HepG2 (cell line): ENCODE data around the gene ATP13A1. TPM values are rescaled to one million over a fixed set of nuclear protein-coding genes. Genes with fewer than 3 reads are reported as not detected.

Experiments
- ATAC-seq: fragments of 200-7000 bp; cut with Tn5 transposase; 3 replicates; pipeline ENCODE4 v1.9.1; 2020; ENCODE audit warnings: mild to moderate bottlenecking, moderate library complexity
- BruUV-seq: library from RNA; stranded (reverse); fragments of 400-500 nt; replicated peaks from 2 replicates; lab custom pipeline; 2021; lab: Mats Ljungman, UMichigan
- CTCF ChIA-PET: fragments of 300-600 bp; formaldehyde crosslinking; extraction: SDS; loops from one replicate; lab custom pipeline; 2021; ENCODE audit warnings: low total read pairs, inconsistent platforms, low intra/inter-chr PET ratio; lab: Yijun Ruan, JAX
- POLR2A ChIA-PET: fragments of 350-600 bp; sonication (Branson Sonifier 250); formaldehyde crosslinking; loops from one replicate; lab custom pipeline; 2020; ENCODE audit warnings: antibody characterized with exemption, inconsistent platforms; lab: Yijun Ruan, JAX
- DNase-seq: peaks from one replicate; pipeline ENCODE4 v3.0.0-alpha.2; 2015; ENCODE audit warnings: low spot score
- FAIRE-seq: peaks from 3 replicates; lab custom pipeline; 2011; peaks lifted over from hg19 to GRCh38; lab: Jason Lieb, UNC
- H2AFZ ChIP-seq: one replicate; pipeline ENCODE4 v1.6.1; 2011; ENCODE audit warnings: low read length, inconsistent platforms
- H3K27ac ChIP-seq: fragments of 300-600 bp; 3 replicates; pipeline ENCODE4 v1.8.0; 2011; ENCODE audit warnings: mixed run types, mild to moderate bottlenecking, mixed read lengths, low read length, inconsistent platforms; ENCODE audit not compliant: insufficient read depth; ENCODE audit errors: extremely low read length
- H3K27me3 ChIP-seq, 2 experiments: fragments of 200-600 bp in 1 of 2; 2 replicates in 1 of 2; 3 replicates in 1 of 2; pipeline versions ENCODE4 v1.6.0 to v1.8.0; 2011; ENCODE audit warnings: low read length in 2 of 2, mild to moderate bottlenecking in 2 of 2, moderate library complexity in 2 of 2, inconsistent platforms in 1 of 2; ENCODE audit not compliant: insufficient read depth in 2 of 2, control insufficient read depth in 1 of 2
- H3K36me3 ChIP-seq, 2 experiments: fragments of 200-600 bp in 1 of 2; replicated peaks in 1 of 2; 2 replicates in 1 of 2; 3 replicates in 1 of 2; pipeline versions ENCODE4 v1.5.1 to v1.8.0; 2011; ENCODE audit warnings: low read length in 2 of 2, inconsistent platforms in 1 of 2; ENCODE audit not compliant: insufficient read depth in 2 of 2, control insufficient read depth in 1 of 2
- H3K4me1 ChIP-seq: 2 replicates; pipeline ENCODE4 v1.5.1; 2012; ENCODE audit warnings: low read length, inconsistent platforms; ENCODE audit not compliant: insufficient read depth
- H3K4me2 ChIP-seq: 2 replicates; pipeline ENCODE4 v1.6.0; 2011; ENCODE audit warnings: low read depth, low read length, inconsistent platforms
- H3K4me3 ChIP-seq, 3 experiments: fragments of 200-600 bp in 1 of 3; sonication (generic), shearing (Covaris generic) in 1 of 3; replicated peaks in 1 of 3; 2 replicates each; pipeline ENCODE4 v1.5.1; 2011 to 2016; ENCODE audit warnings: low read length in 3 of 3, inconsistent platforms in 2 of 3, low read depth in 2 of 3, mild to moderate bottlenecking in 2 of 3, control low read depth in 1 of 3, mixed read lengths in 1 of 3; ENCODE audit not compliant: insufficient read depth in 1 of 3
- H3K79me2 ChIP-seq: one replicate; pipeline ENCODE4 v1.6.1; 2011; ENCODE audit warnings: low read length, inconsistent platforms; ENCODE audit not compliant: insufficient read depth
- H3K9ac ChIP-seq: 2 replicates; pipeline ENCODE4 v1.6.0; 2011; ENCODE audit warnings: mild to moderate bottlenecking, low read depth, low read length, inconsistent platforms; ENCODE audit not compliant: insufficient read depth
- H3K9me3 ChIP-seq: 2 replicates; pipeline ENCODE4 v1.5.1; 2012; ENCODE audit warnings: mild to moderate bottlenecking, low read length
- H4K20me1 ChIP-seq: 2 replicates; pipeline ENCODE4 v1.6.0; 2011; ENCODE audit warnings: inconsistent platforms, mild to moderate bottlenecking, low read length, moderate library complexity; ENCODE audit not compliant: insufficient read depth
- AKAP8 ChIP-seq: sonication (generic); formaldehyde crosslinking; IDR thresholded peaks from 2 replicates; pipeline ENCODE4 v1.5.1; 2020; ENCODE audit warnings: mild to moderate bottlenecking, missing genetic modification reagents
- CREB1 ChIP-seq, 2 experiments: fragments of 450-650 bp in 1 of 2; IDR thresholded peaks; 2 replicates each; pipeline ENCODE4 v1.6.1; 2016 to 2017; ENCODE audit warnings: control low read depth in 1 of 2, mild to moderate bottlenecking in 1 of 2, missing compliant biosample characterization in 1 of 2, missing genetic modification characterization in 1 of 2
- HNF4A ChIP-seq: sonication (generic); formaldehyde crosslinking; IDR thresholded peaks from 2 replicates; pipeline ENCODE4 v1.4.0; 2020; ENCODE audit warnings: missing genetic modification reagents
- RAD21 ChIP-seq: fragments of 450-650 bp; formaldehyde crosslinking; IDR thresholded peaks from 2 replicates; pipeline ENCODE4 v1.5.0; 2020; ENCODE audit warnings: mild to moderate bottlenecking
- TBL1XR1 ChIP-seq: fragments of 150-350 bp; IDR thresholded peaks from 2 replicates; pipeline ENCODE4 v1.6.1; 2014; ENCODE audit warnings: borderline replicate concordance, low read length; ENCODE audit not compliant: partially characterized antibody
- ZFP36 ChIP-seq: fragments of 150-350 bp; IDR thresholded peaks from 2 replicates; pipeline ENCODE4 v1.6.1; 2018; ENCODE audit warnings: borderline replicate concordance, low read length, low read depth; ENCODE audit not compliant: partially characterized antibody
- ZNF160 ChIP-seq: sonication (generic); formaldehyde crosslinking; IDR thresholded peaks from 2 replicates; pipeline ENCODE4 v1.8.0; 2022; ENCODE audit warnings: mild to moderate bottlenecking, inconsistent platforms, missing genetic modification reagents
- ZNF614 ChIP-seq: IDR thresholded peaks from 2 replicates; pipeline ENCODE4 v1.6.1; 2018; ENCODE audit warnings: missing biosample characterization, missing genetic modification reagents, inconsistent platforms, borderline replicate concordance
- ZNF674 ChIP-seq: sonication (generic); formaldehyde crosslinking; IDR thresholded peaks from 2 replicates; pipeline ENCODE4 v1.5.0; 2020; ENCODE audit warnings: low read depth, mild to moderate bottlenecking, missing genetic modification reagents
- ZNF83 ChIP-seq: sonication (generic); formaldehyde crosslinking; IDR thresholded peaks from 2 replicates; pipeline ENCODE4 v1.4.0; 2020; ENCODE audit warnings: missing genetic modification reagents, mild to moderate bottlenecking, borderline replicate concordance
- ZNF891 ChIP-seq: sonication (generic); formaldehyde crosslinking; IDR thresholded peaks from 2 replicates; pipeline ENCODE4 v1.5.0; 2020; ENCODE audit warnings: mild to moderate bottlenecking, missing genetic modification reagents
- WGBS: methylation state at CpG from one replicate; pipeline ENCODE4 v1.1.6; 2017; ENCODE audit warnings: low lambda C conversion rate; 5-methylcytosine and 5-hydroxymethylcytosine counted together
- in situ Hi-C: cut with HindIII; loops from 2 replicates; pipeline ENCODE4 v1.10.0; 2017; ENCODE audit warnings: low pct_unique_long_range_greater_than_20kb; ENCODE audit not compliant: extremely low pct_ligation_motif_present
- intact Hi-C: fragments of 100-400 bp; cut with micrococcal nuclease; formaldehyde crosslinking; loops from one replicate; pipeline ENCODE4 v1.10.0; 2022; ENCODE audit not compliant: unreplicated experiment
- polyA plus RNA-seq, 8 experiments: library from polyadenylated mRNA; depleted of rRNA in 3 of 8; stranded (reverse) in 7 of 8; unstranded in 1 of 8; fragments of >200 nt; fragmentation: Illumina TruSeq in 4 of 8; extraction: Trizol in 4 of 8; gene quantifications; 2 replicates each; pipeline versions ENCODE4 v1.2.1 to v1.2.3, GENCODE V29; 2011 to 2016; ENCODE audit warnings: low read depth in 4 of 8, missing spikeins in 1 of 8, mixed read lengths in 1 of 8; ENCODE audit not compliant: insufficient read depth in 1 of 8
- total RNA-seq, 5 experiments: library from RNA; depleted of rRNA; stranded (reverse); fragments of >200 nt; fragmentation: Illumina TruSeq; extraction: Trizol; gene quantifications; 2 replicates each; pipeline ENCODE4 v1.2.3, GENCODE V29; 2016; ENCODE audit warnings: low read depth in 1 of 5
- TF ChIP-seq, protein P1 (sequence below): sonication (generic); formaldehyde crosslinking; IDR thresholded peaks from 2 replicates; pipeline ENCODE4 v1.9.0; 2021; ENCODE audit warnings: missing genetic modification reagents, borderline replicate concordance
- TF ChIP-seq, protein P2 (sequence below): sonication (generic); formaldehyde crosslinking; IDR thresholded peaks from 2 replicates; pipeline ENCODE4 v1.8.1; 2022; ENCODE audit warnings: low read depth, mild to moderate bottlenecking, missing genetic modification reagents
- TF ChIP-seq, protein P3 (sequence below): sonication (generic); formaldehyde crosslinking; IDR thresholded peaks from 2 replicates; pipeline ENCODE4 v1.4.0; 2020; ENCODE audit warnings: missing genetic modification reagents, mild to moderate bottlenecking, borderline replicate concordance
- TF ChIP-seq, protein P4 (sequence below): sonication (generic); formaldehyde crosslinking; IDR thresholded peaks from 2 replicates; pipeline ENCODE4 v1.5.0; 2020; ENCODE audit warnings: mild to moderate bottlenecking, missing genetic modification reagents, moderate library complexity

ATP13A1 gene
- total and polyA plus RNA-seq, 2 of the 13 experiments (the other 11 are each of a cell fraction or from before 2014, with no cell fraction given), result 23.2 to 41.7 TPM

DNA sequence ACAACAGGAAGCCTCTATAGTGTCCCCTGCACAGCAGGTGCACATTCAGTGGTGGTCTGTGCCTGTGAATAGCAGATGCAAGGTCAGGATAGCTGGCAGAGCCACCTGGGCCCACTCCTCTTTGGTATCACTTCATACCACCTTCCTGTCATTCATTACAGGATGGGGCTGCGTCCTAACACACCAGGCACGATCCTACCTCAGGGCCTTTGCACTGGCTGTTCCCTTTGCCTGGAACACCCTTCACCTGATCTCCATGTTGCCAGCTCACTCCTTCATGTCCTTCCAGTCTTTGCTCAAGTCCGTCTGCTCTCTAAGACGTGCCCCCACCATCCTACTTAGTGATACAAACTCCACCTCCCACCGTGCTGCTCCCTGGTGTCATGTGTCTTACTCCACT, 30.8 kb downstream of the ATP13A1 start:
- TF ChIP-seq, protein P1, sequence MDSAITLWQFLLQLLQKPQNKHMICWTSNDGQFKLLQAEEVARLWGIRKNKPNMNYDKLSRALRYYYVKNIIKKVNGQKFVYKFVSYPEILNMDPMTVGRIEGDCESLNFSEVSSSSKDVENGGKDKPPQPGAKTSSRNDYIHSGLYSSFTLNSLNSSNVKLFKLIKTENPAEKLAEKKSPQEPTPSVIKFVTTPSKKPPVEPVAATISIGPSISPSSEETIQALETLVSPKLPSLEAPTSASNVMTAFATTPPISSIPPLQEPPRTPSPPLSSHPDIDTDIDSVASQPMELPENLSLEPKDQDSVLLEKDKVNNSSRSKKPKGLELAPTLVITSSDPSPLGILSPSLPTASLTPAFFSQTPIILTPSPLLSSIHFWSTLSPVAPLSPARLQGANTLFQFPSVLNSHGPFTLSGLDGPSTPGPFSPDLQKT, result no peak
- TF ChIP-seq ZNF674 (CRISPR knock-in tag), result no peak
- no peak for TF ChIP-seq TBL1XR1
- TF ChIP-seq ZFP36, result no peak
- no peak for TF ChIP-seq ZNF83
- TF ChIP-seq RAD21, result no peak
- TF ChIP-seq ZNF160 (CRISPR knock-in tag), result no peak
- TF ChIP-seq CREB1 (IDR thresholded peaks at IDR 0.05), result no peak
- no peak for TF ChIP-seq CREB1 (CRISPR knock-in tag; IDR thresholded peaks at IDR 0.05)
- TF ChIP-seq AKAP8 (CRISPR knock-in tag), result no peak
- TF ChIP-seq ZNF891 (CRISPR knock-in tag), result no peak
- TF ChIP-seq, protein P2, sequence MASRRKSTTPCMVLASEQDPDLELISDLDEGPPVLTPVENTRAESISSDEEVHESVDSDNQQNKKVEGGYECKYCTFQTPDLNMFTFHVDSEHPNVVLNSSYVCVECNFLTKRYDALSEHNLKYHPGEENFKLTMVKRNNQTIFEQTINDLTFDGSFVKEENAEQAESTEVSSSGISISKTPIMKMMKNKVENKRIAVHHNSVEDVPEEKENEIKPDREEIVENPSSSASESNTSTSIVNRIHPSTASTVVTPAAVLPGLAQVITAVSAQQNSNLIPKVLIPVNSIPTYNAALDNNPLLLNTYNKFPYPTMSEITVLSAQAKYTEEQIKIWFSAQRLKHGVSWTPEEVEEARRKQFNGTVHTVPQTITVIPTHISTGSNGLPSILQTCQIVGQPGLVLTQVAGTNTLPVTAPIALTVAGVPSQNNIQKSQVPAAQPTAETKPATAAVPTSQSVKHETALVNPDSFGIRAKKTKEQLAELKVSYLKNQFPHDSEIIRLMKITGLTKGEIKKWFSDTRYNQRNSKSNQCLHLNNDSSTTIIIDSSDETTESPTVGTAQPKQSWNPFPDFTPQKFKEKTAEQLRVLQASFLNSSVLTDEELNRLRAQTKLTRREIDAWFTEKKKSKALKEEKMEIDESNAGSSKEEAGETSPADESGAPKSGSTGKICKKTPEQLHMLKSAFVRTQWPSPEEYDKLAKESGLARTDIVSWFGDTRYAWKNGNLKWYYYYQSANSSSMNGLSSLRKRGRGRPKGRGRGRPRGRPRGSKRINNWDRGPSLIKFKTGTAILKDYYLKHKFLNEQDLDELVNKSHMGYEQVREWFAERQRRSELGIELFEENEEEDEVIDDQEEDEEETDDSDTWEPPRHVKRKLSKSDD (CRISPR knock-in tag), result no peak
- TF ChIP-seq, protein P3, sequence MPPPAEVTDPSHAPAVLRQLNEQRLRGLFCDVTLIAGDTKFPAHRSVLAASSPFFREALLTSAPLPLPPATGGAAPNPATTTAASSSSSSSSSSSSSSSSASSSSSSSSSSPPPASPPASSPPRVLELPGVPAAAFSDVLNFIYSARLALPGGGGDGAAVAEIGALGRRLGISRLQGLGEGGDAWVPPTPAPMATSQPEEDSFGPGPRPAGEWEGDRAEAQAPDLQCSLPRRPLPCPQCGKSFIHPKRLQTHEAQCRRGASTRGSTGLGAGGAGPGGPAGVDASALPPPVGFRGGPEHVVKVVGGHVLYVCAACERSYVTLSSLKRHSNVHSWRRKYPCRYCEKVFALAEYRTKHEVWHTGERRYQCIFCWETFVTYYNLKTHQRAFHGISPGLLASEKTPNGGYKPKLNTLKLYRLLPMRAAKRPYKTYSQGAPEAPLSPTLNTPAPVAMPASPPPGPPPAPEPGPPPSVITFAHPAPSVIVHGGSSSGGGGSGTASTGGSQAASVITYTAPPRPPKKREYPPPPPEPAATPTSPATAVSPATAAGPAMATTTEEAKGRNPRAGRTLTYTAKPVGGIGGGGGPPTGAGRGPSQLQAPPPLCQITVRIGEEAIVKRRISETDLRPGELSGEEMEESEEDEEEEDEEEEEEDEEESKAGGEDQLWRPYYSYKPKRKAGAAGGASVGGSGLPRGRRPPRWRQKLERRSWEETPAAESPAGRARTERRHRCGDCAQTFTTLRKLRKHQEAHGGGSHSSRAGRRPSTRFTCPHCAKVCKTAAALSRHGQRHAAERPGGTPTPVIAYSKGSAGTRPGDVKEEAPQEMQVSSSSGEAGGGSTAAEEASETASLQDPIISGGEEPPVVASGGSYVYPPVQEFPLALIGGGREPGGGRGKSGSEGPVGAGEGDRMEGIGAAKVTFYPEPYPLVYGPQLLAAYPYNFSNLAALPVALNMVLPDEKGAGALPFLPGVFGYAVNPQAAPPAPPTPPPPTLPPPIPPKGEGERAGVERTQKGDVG (CRISPR knock-in tag), result no peak
- no peak for TF ChIP-seq HNF4A (CRISPR knock-in tag)
- TF ChIP-seq, protein P4, sequence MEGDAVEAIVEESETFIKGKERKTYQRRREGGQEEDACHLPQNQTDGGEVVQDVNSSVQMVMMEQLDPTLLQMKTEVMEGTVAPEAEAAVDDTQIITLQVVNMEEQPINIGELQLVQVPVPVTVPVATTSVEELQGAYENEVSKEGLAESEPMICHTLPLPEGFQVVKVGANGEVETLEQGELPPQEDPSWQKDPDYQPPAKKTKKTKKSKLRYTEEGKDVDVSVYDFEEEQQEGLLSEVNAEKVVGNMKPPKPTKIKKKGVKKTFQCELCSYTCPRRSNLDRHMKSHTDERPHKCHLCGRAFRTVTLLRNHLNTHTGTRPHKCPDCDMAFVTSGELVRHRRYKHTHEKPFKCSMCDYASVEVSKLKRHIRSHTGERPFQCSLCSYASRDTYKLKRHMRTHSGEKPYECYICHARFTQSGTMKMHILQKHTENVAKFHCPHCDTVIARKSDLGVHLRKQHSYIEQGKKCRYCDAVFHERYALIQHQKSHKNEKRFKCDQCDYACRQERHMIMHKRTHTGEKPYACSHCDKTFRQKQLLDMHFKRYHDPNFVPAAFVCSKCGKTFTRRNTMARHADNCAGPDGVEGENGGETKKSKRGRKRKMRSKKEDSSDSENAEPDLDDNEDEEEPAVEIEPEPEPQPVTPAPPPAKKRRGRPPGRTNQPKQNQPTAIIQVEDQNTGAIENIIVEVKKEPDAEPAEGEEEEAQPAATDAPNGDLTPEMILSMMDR, result no peak
- TF ChIP-seq ZNF614 (CRISPR knock-in tag), result no peak
- H4K20me1 ChIP-seq, result no peaks in the 10 kb centered on the region
- H3K79me2 ChIP-seq, result no peaks in the 10 kb centered on the region
- ChIA-PET CTCF (no interaction called here), POLR2A (no interaction called here)
- H2AFZ ChIP-seq, result no peak overlapping the region
- DNase-seq (no peak), FAIRE-seq (no peak), ATAC-seq (no peak)
- intact Hi-C loops, result no loop called here
- in situ Hi-C loops, result no loop called here
- no peak overlapping the region for H3K9ac ChIP-seq
- H3K27me3 ChIP-seq, result no peaks in the 10 kb centered on the region
- H3K4me2 ChIP-seq, result no peak overlapping the region
- no peaks in the 10 kb centered on the region for H3K36me3 ChIP-seq
- no peak overlapping the region for H3K4me3 ChIP-seq
- BruUV-seq, result no TSS peak
- no peak overlapping the region for H3K27ac ChIP-seq
- H3K4me1 ChIP-seq, result no peaks in the 10 kb centered on the region
- no peaks in the 10 kb centered on the region for H3K9me3 ChIP-seq
- WGBS, result 87% methylated on average over 5 of the region's 5 CpGs
